T-helper 2 cell treated with Interferon-gamma antibody and Interleukin-4, amounts not matched to agents 100 ng/mL and 5 ng/mL, for 36 hours (primary cell): Measurements from ENCODE around the gene DIS3. TPM values are rescaled to one million over a fixed set of nuclear protein-coding genes. Genes with fewer than 3 reads are reported as not detected.

Source experiments
- intact Hi-C: fragments of 100-400 bp; cut with micrococcal nuclease; formaldehyde crosslinking; loops from one replicate; pipeline ENCODE4 v1.15.1; 2023
- total RNA-seq: library from RNA; stranded (reverse); gene quantifications from 2 replicates; pipeline ENCODE4 v1.2.3, GENCODE V29; 2022

Gene DIS3
- total RNA-seq, 1 donor from 2014 or later, result 31.0 TPM

- intact Hi-C loops, result no loop called here
Observed at GRCh38 chr13:72754111-72754510, 27.6 kb downstream of the DIS3 start.

- intact Hi-C loops, result no loop called here
Observed at GRCh38 chr13:72751220-72751619, 30.5 kb downstream of the DIS3 start.

GRCh38 chr13:72745260-72745659, 36.4 kb downstream of the DIS3 start:
- intact Hi-C loops, result no loop called here

GRCh38 chr13:72740015-72740414, 41.7 kb downstream of the DIS3 start:
- intact Hi-C loops, result no loop called here

- intact Hi-C loops, result no loop called here
Observed at GRCh38 chr13:72737033-72737432, 44.7 kb downstream of the DIS3 start.

GRCh38 chr13:72728290-72728605, 53.5 kb downstream of the DIS3 start:
- intact Hi-C loops, result loop anchor here (5.0 kb wide), 1 partner anchor 1436 kb away; no protein-coding TSS in a partner anchor

GRCh38 chr13:72727417-72728289, 54.0 kb downstream of the DIS3 start, which contains the start of the genes BORA and MZT1:
Gene BORA, plus strand, starts transcription at chr13:72727923. Its CDS starts 1,018 bp downstream, at chr13:72728941.
Gene MZT1, minus strand, starts transcription at chr13:72727629. Its CDS starts 27 bp downstream, at chr13:72727602.
- intact Hi-C loops, result loop anchor here (1.0 to 5.0 kb wide), 3 partner anchors 55 to 1435 kb away; partner anchors contain the start of genes KLF5 and PIBF1

- intact Hi-C loops, result loop anchor here (1.0 to 5.0 kb wide), 3 partner anchors 55 to 1435 kb away; partner anchors contain the start of genes KLF5 and PIBF1
Observed at GRCh38 chr13:72726726-72727416, 54.8 kb downstream of the DIS3 start.

- intact Hi-C loops, result loop anchor here (5.0 kb wide), 1 partner anchor 1434 kb away; no protein-coding TSS in a partner anchor
Observed at GRCh38 chr13:72726185-72726584, 55.5 kb downstream of the DIS3 start.

- intact Hi-C loops, result no loop called here
Observed at GRCh38 chr13:72716776-72717175, 64.9 kb downstream of the DIS3 start.

Other genes starting within 250 kb of the DIS3 start
- gene MZT1, start 54.3 kb downstream of the DIS3 start, total RNA-seq, result 16.6 and 17.9 TPM in 2 replicates
- 24.2 and 27.2 TPM in 2 replicates for gene BORA, start 54.0 kb downstream of the DIS3 start, total RNA-seq
- gene PIBF1, start 233 bp upstream of the DIS3 start, total RNA-seq, result 20.5 and 24.6 TPM in 2 replicates